ENCODE measurements around the gene INPP1. TPM values are rescaled to one million over a fixed set of nuclear protein-coding genes. Genes with fewer than 3 reads are reported as not detected.

Gene INPP1
- total and polyA plus RNA-seq, 2 donors from 2014 or later: 15.1 to 27.2 TPM

DNA sequence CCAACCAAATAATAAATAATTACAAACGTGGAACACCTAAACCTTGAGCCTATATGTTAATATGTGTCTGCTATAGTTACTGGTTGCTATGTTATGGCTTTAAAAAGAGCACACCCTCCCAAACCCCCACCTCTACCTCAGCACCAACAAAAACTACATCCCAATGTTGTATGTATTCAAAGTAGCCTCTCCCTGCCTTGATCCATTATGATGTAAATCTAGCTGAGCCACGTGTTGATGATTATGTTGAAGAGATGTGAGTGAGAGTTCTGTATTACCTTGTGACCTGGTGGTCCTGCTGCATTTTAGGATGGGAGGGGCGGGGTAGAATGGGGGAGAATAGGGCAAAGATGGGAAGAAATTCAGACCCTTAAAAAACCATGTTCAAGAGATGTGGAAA lies 69.6 kb downstream of the INPP1 start:
- Histone ChIP-seq H3K4me3 (ENCODE audit: low read length in 3 of 3) (no peak overlapping the region), H3K36me3 (ENCODE audit: control insufficient read depth in 2 of 3, insufficient read depth in 3 of 3, low read length in 3 of 3) (no peaks in the 10 kb centered on the region), H3K27ac (ENCODE audit: low read depth in 2 of 2, low read length in 2 of 2) (no peak overlapping the region), H3K4me1 (ENCODE audit: control insufficient read depth in 2 of 3, insufficient read depth in 2 of 3, low read depth in 1 of 3, low read length in 3 of 3) (peaks cover 0 to 5% (median 0%) of the 10 kb centered on the region in 3 donors), H3K9ac (ENCODE audit: low read length in 3 of 3) (no peak overlapping the region), H3K27me3 (ENCODE audit: control insufficient read depth, insufficient read depth, low read length) (peaks cover 9% of the 10 kb centered on the region), H3K9me3 (ENCODE audit: control insufficient read depth in 2 of 3, insufficient read depth in 1 of 3, low read length in 3 of 3) (no peaks in the 10 kb centered on the region)
- DNase-seq (no peak), FAIRE-seq (no peak)
- TF ChIP-seq, protein P1, sequence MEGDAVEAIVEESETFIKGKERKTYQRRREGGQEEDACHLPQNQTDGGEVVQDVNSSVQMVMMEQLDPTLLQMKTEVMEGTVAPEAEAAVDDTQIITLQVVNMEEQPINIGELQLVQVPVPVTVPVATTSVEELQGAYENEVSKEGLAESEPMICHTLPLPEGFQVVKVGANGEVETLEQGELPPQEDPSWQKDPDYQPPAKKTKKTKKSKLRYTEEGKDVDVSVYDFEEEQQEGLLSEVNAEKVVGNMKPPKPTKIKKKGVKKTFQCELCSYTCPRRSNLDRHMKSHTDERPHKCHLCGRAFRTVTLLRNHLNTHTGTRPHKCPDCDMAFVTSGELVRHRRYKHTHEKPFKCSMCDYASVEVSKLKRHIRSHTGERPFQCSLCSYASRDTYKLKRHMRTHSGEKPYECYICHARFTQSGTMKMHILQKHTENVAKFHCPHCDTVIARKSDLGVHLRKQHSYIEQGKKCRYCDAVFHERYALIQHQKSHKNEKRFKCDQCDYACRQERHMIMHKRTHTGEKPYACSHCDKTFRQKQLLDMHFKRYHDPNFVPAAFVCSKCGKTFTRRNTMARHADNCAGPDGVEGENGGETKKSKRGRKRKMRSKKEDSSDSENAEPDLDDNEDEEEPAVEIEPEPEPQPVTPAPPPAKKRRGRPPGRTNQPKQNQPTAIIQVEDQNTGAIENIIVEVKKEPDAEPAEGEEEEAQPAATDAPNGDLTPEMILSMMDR (IDR thresholded peaks at IDR 0.05; ENCODE audit: borderline replicate concordance, extremely low read depth, insufficient read depth): no peak
- intact Hi-C loops (cut with DNase I): no loop called here

DNA sequence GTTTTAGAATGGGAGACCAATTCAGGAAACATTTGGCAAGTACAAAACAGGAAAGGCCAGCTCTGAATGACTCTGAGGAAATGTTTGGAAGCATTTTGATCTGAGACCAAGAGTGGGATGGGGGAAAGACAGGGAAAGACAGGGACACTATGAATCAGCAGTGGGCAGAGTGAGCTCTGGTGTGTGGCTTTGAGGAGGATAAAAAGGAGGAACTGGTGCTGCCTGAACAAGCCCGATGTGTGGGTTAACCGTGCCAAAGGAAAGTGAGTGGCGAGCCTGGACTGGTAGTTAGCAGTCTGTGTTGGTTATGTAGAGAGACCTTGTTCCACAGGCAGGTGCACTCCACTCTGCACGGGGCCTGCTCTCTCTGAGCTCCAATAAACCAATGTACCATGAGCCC lies 70.0 kb downstream of the INPP1 start:
- FAIRE-seq: no peak
- DNase-seq: no peak
- no peak overlapping the region for H3K27ac ChIP-seq (ENCODE audit: low read depth in 2 of 2, low read length in 2 of 2)

DNA sequence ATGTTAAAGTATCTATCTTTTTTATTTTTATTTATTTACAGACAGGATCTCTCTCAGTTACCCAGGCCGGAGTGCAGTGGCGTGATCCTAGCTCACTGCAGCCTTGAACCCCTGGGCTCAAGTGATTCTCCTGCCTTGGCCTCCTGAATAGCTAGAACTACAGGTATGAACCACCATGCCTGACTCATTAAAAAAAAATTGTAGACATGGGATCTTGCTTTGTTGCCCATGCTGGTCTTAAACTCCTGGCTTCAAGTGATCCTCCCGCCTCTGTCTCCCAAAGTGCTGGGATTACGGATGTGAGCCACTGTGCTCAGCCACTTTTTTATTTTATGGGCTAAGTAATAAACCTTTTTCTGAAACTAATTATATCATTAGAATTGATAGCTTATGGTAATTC lies 71.9 kb downstream of the INPP1 start:
- no peak for FAIRE-seq

More for the DNA sequence above, 70.0 kb downstream of the INPP1 start:
- Histone ChIP-seq H3K36me3 (ENCODE audit: control insufficient read depth in 2 of 3, insufficient read depth in 3 of 3, low read length in 3 of 3) (no peaks in the 10 kb centered on the region), H3K4me1 (ENCODE audit: control insufficient read depth in 2 of 3, insufficient read depth in 2 of 3, low read depth in 1 of 3, low read length in 3 of 3) (peaks cover 0 to 5% (median 0%) of the 10 kb centered on the region in 3 donors), H3K9me3 (ENCODE audit: control insufficient read depth in 2 of 3, insufficient read depth in 1 of 3, low read length in 3 of 3) (no peaks in the 10 kb centered on the region), H3K9ac (ENCODE audit: low read length in 3 of 3) (no peak overlapping the region), H3K27me3 (ENCODE audit: control insufficient read depth, insufficient read depth, low read length) (peaks cover 9% of the 10 kb centered on the region), H3K4me3 (ENCODE audit: low read length in 3 of 3) (no peak overlapping the region)
- TF ChIP-seq, protein P1 (IDR thresholded peaks at IDR 0.05; ENCODE audit: borderline replicate concordance, extremely low read depth, insufficient read depth): no peak
- intact Hi-C loops (cut with DNase I): no loop called here

More for the DNA sequence above, 71.9 kb downstream of the INPP1 start:
- Histone ChIP-seq H3K4me3 (ENCODE audit: low read length in 3 of 3) (no peak overlapping the region), H3K36me3 (ENCODE audit: control insufficient read depth in 2 of 3, insufficient read depth in 3 of 3, low read length in 3 of 3) (no peaks in the 10 kb centered on the region), H3K27ac (ENCODE audit: low read depth in 2 of 2, low read length in 2 of 2) (no peak overlapping the region), H3K4me1 (ENCODE audit: control insufficient read depth in 2 of 3, insufficient read depth in 2 of 3, low read depth in 1 of 3, low read length in 3 of 3) (peaks cover 0 to 5% (median 0%) of the 10 kb centered on the region in 3 donors), H3K9me3 (ENCODE audit: control insufficient read depth in 2 of 3, insufficient read depth in 1 of 3, low read length in 3 of 3) (no peaks in the 10 kb centered on the region), H3K9ac (ENCODE audit: low read length in 3 of 3) (no peak overlapping the region), H3K27me3 (ENCODE audit: control insufficient read depth, insufficient read depth, low read length) (no peaks in the 10 kb centered on the region)
- TF ChIP-seq, protein P1 (IDR thresholded peaks at IDR 0.05; ENCODE audit: borderline replicate concordance, extremely low read depth, insufficient read depth): no peak
- no peak for DNase-seq
- intact Hi-C loops (cut with DNase I): no loop called here
